GM11168 (cell line): ENCODE results near the gene MAML3.

ENCODE experiments used
- in situ Hi-C: fragments of 300-500 bp; cut with MboI; formaldehyde crosslinking; loops from one replicate; pipeline ENCODE4 v1.12.0; 2022; ENCODE audit warnings: low sequenced_read_pairs; ENCODE audit not compliant: unreplicated experiment

Gene MAML3

GRCh38 chr4:140131675-140132229 is 22.2 kb downstream of the MAML3 start:
- in situ Hi-C loops, result no loop called here

GRCh38 chr4:140130677-140131076 is 23.3 kb downstream of the MAML3 start:
- in situ Hi-C loops, result no loop called here

GRCh38 chr4:140127422-140127821 is 26.6 kb downstream of the MAML3 start:
- in situ Hi-C loops, result no loop called here

- in situ Hi-C loops, result no loop called here
Measured at GRCh38 chr4:140126261-140126660, 27.7 kb downstream of the MAML3 start.

GRCh38 chr4:140125374-140125773 is 28.6 kb downstream of the MAML3 start:
- in situ Hi-C loops, result no loop called here

- in situ Hi-C loops, result no loop called here
Measured at GRCh38 chr4:140123666-140124377, 30.2 kb downstream of the MAML3 start.

GRCh38 chr4:140122891-140123290 is 31.1 kb downstream of the MAML3 start:
- in situ Hi-C loops, result no loop called here

GRCh38 chr4:140121646-140122045 is 32.3 kb downstream of the MAML3 start:
- in situ Hi-C loops, result no loop called here

- in situ Hi-C loops, result no loop called here
Measured at GRCh38 chr4:140118931-140119640, 34.9 kb downstream of the MAML3 start.

GRCh38 chr4:140117947-140118346 is 36.0 kb downstream of the MAML3 start:
- in situ Hi-C loops, result no loop called here

GRCh38 chr4:140116442-140117104 is 37.4 kb downstream of the MAML3 start:
- in situ Hi-C loops, result no loop called here

GRCh38 chr4:140115140-140115539 is 38.8 kb downstream of the MAML3 start:
- in situ Hi-C loops, result no loop called here

GRCh38 chr4:140113653-140114052 is 40.3 kb downstream of the MAML3 start:
- in situ Hi-C loops, result no loop called here

- in situ Hi-C loops, result no loop called here
Measured at GRCh38 chr4:140112576-140112975, 41.4 kb downstream of the MAML3 start.

- in situ Hi-C loops, result no loop called here
Measured at GRCh38 chr4:140111256-140111655, 42.7 kb downstream of the MAML3 start.

- in situ Hi-C loops, result no loop called here
Measured at GRCh38 chr4:140110542-140111215, 43.3 kb downstream of the MAML3 start.

- in situ Hi-C loops, result no loop called here
Measured at GRCh38 chr4:140109737-140110136, 44.2 kb downstream of the MAML3 start.

GRCh38 chr4:140109292-140109691 is 44.7 kb downstream of the MAML3 start:
- in situ Hi-C loops, result no loop called here

- in situ Hi-C loops, result no loop called here
Measured at GRCh38 chr4:140108713-140109230, 45.2 kb downstream of the MAML3 start.

- in situ Hi-C loops, result no loop called here
Measured at GRCh38 chr4:140108243-140108642, 45.7 kb downstream of the MAML3 start.
